Measurements from ENCODE around the gene ASB9.

The ASB9 gene

GRCh38 chrX:15214588-15214987, 55.3 kb downstream of the ASB9 start:
- no peak for TF ChIP-seq ZBTB44 (tag by site-specific recombination; IDR thresholded peaks at IDR 0.05)
- TF ChIP-seq ZNF792 (tag by site-specific recombination; IDR thresholded peaks at IDR 0.05), result no peak
- no peak for TF ChIP-seq YY1 (tag by site-specific recombination; IDR thresholded peaks at IDR 0.05)
- no peak for TF ChIP-seq ZNF37A (tag by site-specific recombination; IDR thresholded peaks at IDR 0.05)
- TF ChIP-seq ZNF530 (tag by site-specific recombination; IDR thresholded peaks at IDR 0.05; ENCODE audit: low read depth), result no peak
- TF ChIP-seq ZNF707 (tag by site-specific recombination; IDR thresholded peaks at IDR 0.05), result no peak
- TF ChIP-seq ZNF521 (tag by site-specific recombination; IDR thresholded peaks at IDR 0.05), result no peak
- TF ChIP-seq ZNF274 (IDR thresholded peaks at IDR 0.05; ENCODE audit: low read length), result no peak
- no peak for TF ChIP-seq ZNF274 (tag by site-specific recombination; IDR thresholded peaks at IDR 0.05; ENCODE audit: borderline replicate concordance)
- TF ChIP-seq RBAK (tag by site-specific recombination; IDR thresholded peaks at IDR 0.05), result no peak
- TF ChIP-seq OSR2 (tag by site-specific recombination; IDR thresholded peaks at IDR 0.05), result no peak
- TF ChIP-seq ZNF692 (tag by site-specific recombination; IDR thresholded peaks at IDR 0.05), result no peak
- TF ChIP-seq ZBTB1 (tag by site-specific recombination; IDR thresholded peaks at IDR 0.05), result no peak
- no peak for TF ChIP-seq ZNF23 (tag by site-specific recombination; IDR thresholded peaks at IDR 0.05; ENCODE audit: borderline replicate concordance)
- no peak for TF ChIP-seq ZNF114 (tag by site-specific recombination; IDR thresholded peaks at IDR 0.05)
- no peak for TF ChIP-seq PRDM6 (tag by site-specific recombination; IDR thresholded peaks at IDR 0.05)
- TF ChIP-seq ZNF404 (tag by site-specific recombination; IDR thresholded peaks at IDR 0.05), result no peak
- no peak for TF ChIP-seq ZBTB21 (tag by site-specific recombination; IDR thresholded peaks at IDR 0.05)
- no peak for TF ChIP-seq ZXDB (tag by site-specific recombination; IDR thresholded peaks at IDR 0.05)
- no peak for TF ChIP-seq ZBTB8A (tag by site-specific recombination; IDR thresholded peaks at IDR 0.05)
- no peaks in the 10 kb centered on the region for H3K4me1 ChIP-seq (ENCODE audit: control insufficient read depth, insufficient read depth, low read length)
- no peaks in the 10 kb centered on the region for H3K9me3 ChIP-seq (ENCODE audit: control insufficient read depth, insufficient read depth, low read depth, low read length)
- CTCF ChIA-PET, result no interaction called here
- H3K36me3 ChIP-seq (ENCODE audit: control insufficient read depth in 2 of 2, insufficient read depth in 1 of 2, low read length in 2 of 2), result no peaks in the 10 kb centered on the region
- H3K4me3 ChIP-seq (ENCODE audit: low read depth, low read length), result no peak overlapping the region
- POLR2A ChIA-PET, result no interaction called here
- no peak overlapping the region for H3K27ac ChIP-seq (ENCODE audit: extremely low read depth, low read depth, low read length)

GRCh38 chrX:15209096-15209495, 60.8 kb downstream of the ASB9 start:
- ChIA-PET POLR2A (no interaction called here), CTCF (no interaction called here)
- H3K9me3 ChIP-seq (ENCODE audit: control insufficient read depth, insufficient read depth, low read depth, low read length), result no peaks in the 10 kb centered on the region
- no peak overlapping the region for H3K4me3 ChIP-seq (ENCODE audit: low read depth, low read length)
- H3K4me1 ChIP-seq (ENCODE audit: control insufficient read depth, insufficient read depth, low read length), result no peaks in the 10 kb centered on the region; the same call in 1 of the 2 replicates
- TF ChIP-seq ZNF2 (tag by site-specific recombination; IDR thresholded peaks at IDR 0.05) (no peak), ZNF830 (tag by site-specific recombination; IDR thresholded peaks at IDR 0.05; ENCODE audit: low read depth) (no peak), ZBTB49 (tag by site-specific recombination; IDR thresholded peaks at IDR 0.05; ENCODE audit: low read depth) (no peak)
- no peaks in the 10 kb centered on the region for H3K36me3 ChIP-seq (ENCODE audit: control insufficient read depth in 2 of 2, insufficient read depth in 1 of 2, low read length in 2 of 2)
- no peak overlapping the region for H3K27ac ChIP-seq (ENCODE audit: extremely low read depth, low read depth, low read length)
